Measurements from ENCODE around the gene C10orf90. TPM values are rescaled to one million over a fixed set of nuclear protein-coding genes. Genes with fewer than 3 reads are reported as not detected.

The C10orf90 gene
- total and polyA plus RNA-seq, 4 donors: 0.05 to 0.25 TPM; not detected in 2

DNA sequence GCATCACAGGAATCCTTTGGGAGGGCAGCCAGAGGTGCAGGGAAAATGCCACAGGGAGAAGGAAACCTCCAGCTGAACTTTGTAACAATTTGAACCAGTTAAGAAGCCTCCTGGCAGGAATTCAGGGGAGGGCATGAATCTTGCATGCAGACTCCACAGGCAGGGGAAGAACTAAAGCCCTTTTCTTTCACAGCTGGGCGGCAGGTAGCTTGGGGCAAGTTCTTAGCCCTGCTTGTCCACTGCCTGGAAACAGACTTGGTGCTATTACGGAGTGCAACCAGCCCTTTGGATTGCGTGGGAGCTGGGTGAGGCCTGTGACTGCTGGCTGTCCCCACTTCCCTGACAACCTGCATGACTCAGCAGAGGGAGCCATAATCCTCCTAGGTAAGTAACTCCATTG lies 230.6 kb downstream of the C10orf90 start:
- Histone ChIP-seq H3K27me3 (ENCODE audit: control insufficient read depth in 4 of 4, insufficient read depth in 4 of 4, low read length in 3 of 4) (peaks cover 0 to 3% (median 0%) of the 10 kb centered on the region in 4 donors), H3K9ac (ENCODE audit: low read depth in 1 of 2, low read length in 2 of 2) (no peak overlapping the region), H3K9me3 (ENCODE audit: control insufficient read depth in 4 of 4, low read length in 3 of 4) (peaks cover 0 to 4% (median 1%) of the 10 kb centered on the region in 4 donors), H3K36me3 (ENCODE audit: control insufficient read depth in 4 of 4, insufficient read depth in 3 of 4, low read depth in 1 of 4, low read length in 3 of 4) (no peaks in the 10 kb centered on the region), H3K27ac (ENCODE audit: low read depth in 1 of 2, low read length in 2 of 2) (no peak overlapping the region), H3K4me1 (ENCODE audit: control insufficient read depth in 4 of 4, insufficient read depth in 4 of 4, low read length in 3 of 4) (no peaks in the 10 kb centered on the region), H3K4me3 (ENCODE audit: low read depth in 1 of 3, low read length in 3 of 3) (no peak overlapping the region)
- TF ChIP-seq SP1 (IDR thresholded peaks at IDR 0.05) (no peak), HNF4G (IDR thresholded peaks at IDR 0.05) (no peak), HNF4A (conservative IDR thresholded peaks at IDR 0.05) (no peak), FOXA1 (IDR thresholded peaks at IDR 0.05) (no peak), NR2F2 (IDR thresholded peaks at IDR 0.05) (no peak), GABPA (IDR thresholded peaks at IDR 0.05 in 1 of 2, conservative IDR thresholded peaks at IDR 0.05 in 1 of 2) (no peak), RXRA (IDR thresholded peaks at IDR 0.05) (no peak), YY1 (IDR thresholded peaks at IDR 0.05) (no peak), FOXA2 (IDR thresholded peaks at IDR 0.05) (no peak), RAD21 (IDR thresholded peaks at IDR 0.05) (no peak), JUND (IDR thresholded peaks at IDR 0.05) (no peak), EGR1 (IDR thresholded peaks at IDR 0.05; ENCODE audit: low read depth in 2 of 2) (no peak), TAF1 (conservative IDR thresholded peaks at IDR 0.05) (no peak)
- TF ChIP-seq, protein P1, sequence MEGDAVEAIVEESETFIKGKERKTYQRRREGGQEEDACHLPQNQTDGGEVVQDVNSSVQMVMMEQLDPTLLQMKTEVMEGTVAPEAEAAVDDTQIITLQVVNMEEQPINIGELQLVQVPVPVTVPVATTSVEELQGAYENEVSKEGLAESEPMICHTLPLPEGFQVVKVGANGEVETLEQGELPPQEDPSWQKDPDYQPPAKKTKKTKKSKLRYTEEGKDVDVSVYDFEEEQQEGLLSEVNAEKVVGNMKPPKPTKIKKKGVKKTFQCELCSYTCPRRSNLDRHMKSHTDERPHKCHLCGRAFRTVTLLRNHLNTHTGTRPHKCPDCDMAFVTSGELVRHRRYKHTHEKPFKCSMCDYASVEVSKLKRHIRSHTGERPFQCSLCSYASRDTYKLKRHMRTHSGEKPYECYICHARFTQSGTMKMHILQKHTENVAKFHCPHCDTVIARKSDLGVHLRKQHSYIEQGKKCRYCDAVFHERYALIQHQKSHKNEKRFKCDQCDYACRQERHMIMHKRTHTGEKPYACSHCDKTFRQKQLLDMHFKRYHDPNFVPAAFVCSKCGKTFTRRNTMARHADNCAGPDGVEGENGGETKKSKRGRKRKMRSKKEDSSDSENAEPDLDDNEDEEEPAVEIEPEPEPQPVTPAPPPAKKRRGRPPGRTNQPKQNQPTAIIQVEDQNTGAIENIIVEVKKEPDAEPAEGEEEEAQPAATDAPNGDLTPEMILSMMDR (IDR thresholded peaks at IDR 0.05; ENCODE audit: low read depth, low read length, missing input control): no peak
- TF ChIP-seq, protein P2, sequence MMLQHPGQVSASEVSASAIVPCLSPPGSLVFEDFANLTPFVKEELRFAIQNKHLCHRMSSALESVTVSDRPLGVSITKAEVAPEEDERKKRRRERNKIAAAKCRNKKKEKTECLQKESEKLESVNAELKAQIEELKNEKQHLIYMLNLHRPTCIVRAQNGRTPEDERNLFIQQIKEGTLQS (IDR thresholded peaks at IDR 0.05): no peak
- TF ChIP-seq, protein P3, sequence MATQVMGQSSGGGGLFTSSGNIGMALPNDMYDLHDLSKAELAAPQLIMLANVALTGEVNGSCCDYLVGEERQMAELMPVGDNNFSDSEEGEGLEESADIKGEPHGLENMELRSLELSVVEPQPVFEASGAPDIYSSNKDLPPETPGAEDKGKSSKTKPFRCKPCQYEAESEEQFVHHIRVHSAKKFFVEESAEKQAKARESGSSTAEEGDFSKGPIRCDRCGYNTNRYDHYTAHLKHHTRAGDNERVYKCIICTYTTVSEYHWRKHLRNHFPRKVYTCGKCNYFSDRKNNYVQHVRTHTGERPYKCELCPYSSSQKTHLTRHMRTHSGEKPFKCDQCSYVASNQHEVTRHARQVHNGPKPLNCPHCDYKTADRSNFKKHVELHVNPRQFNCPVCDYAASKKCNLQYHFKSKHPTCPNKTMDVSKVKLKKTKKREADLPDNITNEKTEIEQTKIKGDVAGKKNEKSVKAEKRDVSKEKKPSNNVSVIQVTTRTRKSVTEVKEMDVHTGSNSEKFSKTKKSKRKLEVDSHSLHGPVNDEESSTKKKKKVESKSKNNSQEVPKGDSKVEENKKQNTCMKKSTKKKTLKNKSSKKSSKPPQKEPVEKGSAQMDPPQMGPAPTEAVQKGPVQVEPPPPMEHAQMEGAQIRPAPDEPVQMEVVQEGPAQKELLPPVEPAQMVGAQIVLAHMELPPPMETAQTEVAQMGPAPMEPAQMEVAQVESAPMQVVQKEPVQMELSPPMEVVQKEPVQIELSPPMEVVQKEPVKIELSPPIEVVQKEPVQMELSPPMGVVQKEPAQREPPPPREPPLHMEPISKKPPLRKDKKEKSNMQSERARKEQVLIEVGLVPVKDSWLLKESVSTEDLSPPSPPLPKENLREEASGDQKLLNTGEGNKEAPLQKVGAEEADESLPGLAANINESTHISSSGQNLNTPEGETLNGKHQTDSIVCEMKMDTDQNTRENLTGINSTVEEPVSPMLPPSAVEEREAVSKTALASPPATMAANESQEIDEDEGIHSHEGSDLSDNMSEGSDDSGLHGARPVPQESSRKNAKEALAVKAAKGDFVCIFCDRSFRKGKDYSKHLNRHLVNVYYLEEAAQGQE (IDR thresholded peaks at IDR 0.05): no peak
- TF ChIP-seq, protein P4, sequence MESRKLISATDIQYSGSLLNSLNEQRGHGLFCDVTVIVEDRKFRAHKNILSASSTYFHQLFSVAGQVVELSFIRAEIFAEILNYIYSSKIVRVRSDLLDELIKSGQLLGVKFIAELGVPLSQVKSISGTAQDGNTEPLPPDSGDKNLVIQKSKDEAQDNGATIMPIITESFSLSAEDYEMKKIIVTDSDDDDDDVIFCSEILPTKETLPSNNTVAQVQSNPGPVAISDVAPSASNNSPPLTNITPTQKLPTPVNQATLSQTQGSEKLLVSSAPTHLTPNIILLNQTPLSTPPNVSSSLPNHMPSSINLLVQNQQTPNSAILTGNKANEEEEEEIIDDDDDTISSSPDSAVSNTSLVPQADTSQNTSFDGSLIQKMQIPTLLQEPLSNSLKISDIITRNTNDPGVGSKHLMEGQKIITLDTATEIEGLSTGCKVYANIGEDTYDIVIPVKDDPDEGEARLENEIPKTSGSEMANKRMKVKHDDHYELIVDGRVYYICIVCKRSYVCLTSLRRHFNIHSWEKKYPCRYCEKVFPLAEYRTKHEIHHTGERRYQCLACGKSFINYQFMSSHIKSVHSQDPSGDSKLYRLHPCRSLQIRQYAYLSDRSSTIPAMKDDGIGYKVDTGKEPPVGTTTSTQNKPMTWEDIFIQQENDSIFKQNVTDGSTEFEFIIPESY (IDR thresholded peaks at IDR 0.05): no peak
- 85% methylated on average over 3 of the region's 3 CpGs for WGBS
- DNase-seq (ENCODE audit: low spot score): no peak

DNA sequence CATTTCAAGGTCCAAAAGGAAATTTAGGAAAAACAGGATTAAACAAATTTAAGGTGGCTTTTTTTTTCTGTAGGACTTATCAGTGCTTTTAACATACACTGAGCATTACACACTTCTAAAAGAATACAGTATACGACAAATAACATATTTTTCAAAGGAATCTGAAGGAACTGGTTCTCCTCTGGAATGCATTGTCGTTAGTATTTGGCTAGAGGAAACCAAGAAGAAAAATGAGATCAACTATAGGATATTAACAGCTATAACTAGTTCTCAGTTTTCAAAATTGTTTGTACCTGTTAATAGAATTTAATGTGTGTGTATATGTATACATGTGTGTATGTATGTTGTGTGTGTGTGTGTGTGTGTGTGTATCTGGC lies 232.1 kb downstream of the C10orf90 start:
- 64% methylated on average over 2 of the region's 2 CpGs for WGBS
- peaks cover 0 to 4% (median 1%) of the 10 kb centered on the region in 4 donors for H3K9me3 ChIP-seq (ENCODE audit: control insufficient read depth in 4 of 4, low read length in 3 of 4)
- no peak overlapping the region for H3K4me3 ChIP-seq (ENCODE audit: low read depth in 1 of 3, low read length in 3 of 3)
- DNase-seq (ENCODE audit: low spot score): no peak
- peaks cover 0 to 3% (median 0%) of the 10 kb centered on the region in 4 donors for H3K27me3 ChIP-seq (ENCODE audit: control insufficient read depth in 4 of 4, insufficient read depth in 4 of 4, low read length in 3 of 4)
- no peaks in the 10 kb centered on the region for H3K36me3 ChIP-seq (ENCODE audit: control insufficient read depth in 4 of 4, insufficient read depth in 3 of 4, low read depth in 1 of 4, low read length in 3 of 4)
- H3K4me1 ChIP-seq (ENCODE audit: control insufficient read depth in 4 of 4, insufficient read depth in 4 of 4, low read length in 3 of 4): no peaks in the 10 kb centered on the region
- H3K9ac ChIP-seq (ENCODE audit: low read depth in 1 of 2, low read length in 2 of 2): no peak overlapping the region
- no peak overlapping the region for H3K27ac ChIP-seq (ENCODE audit: low read depth in 1 of 2, low read length in 2 of 2)
- TF ChIP-seq NR2F2 (IDR thresholded peaks at IDR 0.05) (no peak), JUND (IDR thresholded peaks at IDR 0.05) (no peak), EGR1 (IDR thresholded peaks at IDR 0.05; ENCODE audit: low read depth in 2 of 2) (no peak), YY1 (IDR thresholded peaks at IDR 0.05) (no peak), HNF4A (conservative IDR thresholded peaks at IDR 0.05) (no peak), FOXA1 (IDR thresholded peaks at IDR 0.05) (no peak), FOXA2 (IDR thresholded peaks at IDR 0.05) (no peak)
- TF ChIP-seq, protein P5, sequence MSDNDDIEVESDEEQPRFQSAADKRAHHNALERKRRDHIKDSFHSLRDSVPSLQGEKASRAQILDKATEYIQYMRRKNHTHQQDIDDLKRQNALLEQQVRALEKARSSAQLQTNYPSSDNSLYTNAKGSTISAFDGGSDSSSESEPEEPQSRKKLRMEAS (IDR thresholded peaks at IDR 0.05): no peak
- TF ChIP-seq, protein P3 (IDR thresholded peaks at IDR 0.05): no peak
- TF ChIP-seq, protein P2 (IDR thresholded peaks at IDR 0.05): no peak
- TF ChIP-seq, protein P4 (IDR thresholded peaks at IDR 0.05): no peak

Measured in liver (tissue), 9 donors.